D341Med (cell line): Measurements from ENCODE around the gene INTS13.
"Not testable (repeated sequence)": the region's sequence is repeated elsewhere in the genome, so short reads cannot be mapped to it uniquely, and the experiment has no call there.

Source experiments
- DNase-seq: peaks from one replicate; pipeline ENCODE4 v3.0.0; 2012; ENCODE audit warnings: low spot score

The INTS13 gene, protein sequence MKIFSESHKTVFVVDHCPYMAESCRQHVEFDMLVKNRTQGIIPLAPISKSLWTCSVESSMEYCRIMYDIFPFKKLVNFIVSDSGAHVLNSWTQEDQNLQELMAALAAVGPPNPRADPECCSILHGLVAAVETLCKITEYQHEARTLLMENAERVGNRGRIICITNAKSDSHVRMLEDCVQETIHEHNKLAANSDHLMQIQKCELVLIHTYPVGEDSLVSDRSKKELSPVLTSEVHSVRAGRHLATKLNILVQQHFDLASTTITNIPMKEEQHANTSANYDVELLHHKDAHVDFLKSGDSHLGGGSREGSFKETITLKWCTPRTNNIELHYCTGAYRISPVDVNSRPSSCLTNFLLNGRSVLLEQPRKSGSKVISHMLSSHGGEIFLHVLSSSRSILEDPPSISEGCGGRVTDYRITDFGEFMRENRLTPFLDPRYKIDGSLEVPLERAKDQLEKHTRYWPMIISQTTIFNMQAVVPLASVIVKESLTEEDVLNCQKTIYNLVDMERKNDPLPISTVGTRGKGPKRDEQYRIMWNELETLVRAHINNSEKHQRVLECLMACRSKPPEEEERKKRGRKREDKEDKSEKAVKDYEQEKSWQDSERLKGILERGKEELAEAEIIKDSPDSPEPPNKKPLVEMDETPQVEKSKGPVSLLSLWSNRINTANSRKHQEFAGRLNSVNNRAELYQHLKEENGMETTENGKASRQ

GRCh38 chr12:26937863-26938700, at the start of gene INTS13, which contains the start of gene FGFR1OP2:
Gene INTS13, minus strand, starts transcription at chr12:26937981. Its CDS starts 1,178 bp downstream, at chr12:26936803.
Gene FGFR1OP2, plus strand, starts transcription at chr12:26938470. Its CDS starts 15,689 bp downstream, at chr12:26954159.
- peak; percentile 96 for DNase-seq

DNA sequence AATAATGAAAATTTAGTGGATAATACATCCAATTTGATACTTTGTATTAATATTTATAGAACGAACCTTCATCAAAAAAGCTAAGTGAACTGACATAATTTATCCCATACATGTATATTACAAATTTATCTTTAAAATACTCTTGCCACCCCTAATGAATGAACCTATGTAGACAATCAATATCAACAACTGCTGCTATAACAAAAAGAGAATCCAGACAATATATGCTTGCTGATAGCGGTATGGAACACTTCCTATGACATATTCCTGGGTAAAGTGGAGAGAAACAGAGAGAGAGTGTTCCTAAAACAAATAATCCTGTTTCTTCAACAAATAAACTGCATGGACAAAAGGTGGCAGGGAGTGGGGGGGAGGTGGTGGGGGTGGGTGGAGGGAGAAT, 45.1 kb upstream of the INTS13 start:
- DNase-seq, result no peak

GRCh38 chr12:26979733-26980132, 42.0 kb upstream of the INTS13 start:
- no peak for DNase-seq

DNA sequence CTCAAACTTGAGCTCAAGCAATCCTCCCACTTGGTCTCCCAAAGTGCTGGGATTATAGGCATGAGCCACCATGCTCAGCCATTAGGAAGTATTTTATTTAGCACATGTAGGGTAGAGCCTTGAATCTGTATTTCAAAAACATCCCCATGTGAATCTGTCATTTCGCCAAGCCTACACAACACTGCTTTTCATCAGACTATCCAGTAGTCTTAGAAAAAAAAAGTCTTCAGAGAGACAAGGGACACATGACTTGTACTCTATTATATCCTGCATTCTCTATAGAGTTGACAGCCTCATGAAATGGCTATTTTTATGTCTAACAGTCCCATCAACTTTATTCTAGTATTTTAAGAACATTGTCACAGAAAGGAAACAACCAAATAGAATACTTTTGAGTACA, 41.0 kb upstream of the INTS13 start:
- no peak for DNase-seq

- no peak for DNase-seq
Observed at GRCh38 chr12:26976687-26977086, 38.9 kb upstream of the INTS13 start.

DNA sequence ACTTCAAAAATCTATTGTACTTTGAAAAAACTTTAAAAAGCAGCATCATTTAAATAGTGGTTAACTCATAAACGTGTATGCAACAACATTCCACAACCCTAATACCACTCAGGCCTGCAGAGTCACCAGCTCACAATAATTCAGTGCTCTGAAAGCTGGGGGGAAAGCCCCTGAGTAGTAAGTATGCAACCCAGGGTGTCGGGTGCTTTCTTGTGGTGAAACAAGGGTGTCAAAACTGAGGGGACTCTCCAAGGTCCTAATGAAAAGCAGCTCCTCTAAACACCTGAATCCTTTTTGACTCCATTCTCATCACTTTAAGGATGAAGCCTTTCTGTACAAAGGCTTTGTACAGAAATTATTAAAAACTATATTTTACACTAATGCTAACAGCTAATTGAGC, 34.2 kb upstream of the INTS13 start:
- no peak for DNase-seq

DNA sequence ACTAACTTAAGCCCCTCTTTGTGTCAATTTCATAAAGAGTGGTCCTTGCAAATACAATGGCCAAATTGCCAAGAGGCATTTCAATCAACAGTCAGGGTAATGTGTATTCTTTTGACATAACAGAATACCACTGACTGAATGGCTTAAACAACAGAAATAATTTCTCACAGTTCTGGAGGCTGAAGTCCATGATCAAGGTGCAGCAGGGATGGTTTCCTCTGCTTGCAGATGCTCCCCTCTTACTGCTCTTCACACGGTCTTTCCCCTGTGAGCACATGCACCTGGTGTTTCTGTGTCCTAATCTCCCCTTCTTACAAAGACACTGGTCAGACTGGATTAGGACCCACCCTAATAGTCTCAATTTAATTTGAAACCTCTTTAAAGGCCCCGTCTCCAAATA, 32.4 kb upstream of the INTS13 start:
- DNase-seq, result no peak

GRCh38 chr12:26966842-26967241, 29.1 kb upstream of the INTS13 start:
- no peak for DNase-seq

DNA sequence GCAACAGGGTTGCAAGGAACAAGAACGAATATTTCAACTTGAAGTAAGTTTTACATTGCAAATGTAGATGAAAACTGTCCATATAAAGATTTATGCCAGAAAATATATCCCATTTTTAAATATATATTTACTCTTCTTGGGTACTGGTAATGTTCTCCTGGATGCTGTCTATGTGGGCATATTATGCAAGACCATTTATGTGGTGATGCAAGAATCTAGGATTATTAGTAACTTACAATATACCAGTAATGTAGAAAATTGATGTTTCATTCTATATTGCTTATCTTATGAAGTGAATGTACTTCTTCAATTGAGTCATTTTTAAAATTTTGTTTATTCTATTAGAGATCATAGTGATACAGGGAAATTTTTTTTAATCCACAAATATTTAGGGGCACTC, 25.6 kb upstream of the INTS13 start:
- no peak for DNase-seq

GRCh38 chr12:26961803-26962202, 24.0 kb upstream of the INTS13 start:
- no peak for DNase-seq

GRCh38 chr12:26961391-26961790, 23.6 kb upstream of the INTS13 start:
- DNase-seq, result not testable (repeated sequence)

DNA sequence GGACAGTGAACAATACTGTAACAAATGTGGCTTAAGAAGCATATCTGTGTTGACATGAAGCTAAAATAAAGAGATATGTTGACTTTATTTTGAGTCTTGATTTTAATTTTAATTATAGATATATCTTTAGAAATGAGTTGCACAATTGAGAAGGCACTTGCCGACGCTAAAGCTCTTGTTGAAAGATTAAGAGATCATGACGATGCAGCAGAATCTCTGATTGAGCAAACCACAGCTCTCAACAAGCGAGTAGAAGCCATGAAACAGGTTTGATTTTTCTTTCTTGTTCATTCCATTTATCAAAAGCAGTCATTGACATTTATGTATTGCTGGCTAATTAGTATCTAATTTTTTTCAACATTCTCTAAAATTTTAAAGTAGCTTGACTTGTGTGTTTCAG, 16.2 kb upstream of the INTS13 start:
- no peak for DNase-seq

GRCh38 chr12:26953447-26953846, 15.7 kb upstream of the INTS13 start:
- DNase-seq, result no peak

DNA sequence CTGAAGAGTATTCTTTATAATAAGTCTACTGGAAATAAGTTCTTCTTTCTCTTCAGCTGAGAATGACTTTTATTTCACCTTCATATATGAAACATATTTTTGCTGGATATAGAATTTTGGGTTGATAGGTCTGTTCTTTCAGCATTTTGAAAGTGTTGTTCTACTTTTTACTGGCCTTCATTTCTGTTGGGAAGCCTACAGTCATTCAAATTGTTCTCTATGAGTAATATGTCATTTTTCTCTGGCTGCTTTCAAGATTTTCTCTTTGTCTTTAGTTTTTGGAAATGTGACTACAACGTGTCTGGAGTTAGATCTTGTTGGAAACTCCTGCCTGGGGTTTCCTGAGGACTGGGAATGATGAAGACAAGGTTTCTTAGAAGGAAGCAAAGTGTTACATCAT, 10.5 kb upstream of the INTS13 start:
- DNase-seq, result no peak

DNA sequence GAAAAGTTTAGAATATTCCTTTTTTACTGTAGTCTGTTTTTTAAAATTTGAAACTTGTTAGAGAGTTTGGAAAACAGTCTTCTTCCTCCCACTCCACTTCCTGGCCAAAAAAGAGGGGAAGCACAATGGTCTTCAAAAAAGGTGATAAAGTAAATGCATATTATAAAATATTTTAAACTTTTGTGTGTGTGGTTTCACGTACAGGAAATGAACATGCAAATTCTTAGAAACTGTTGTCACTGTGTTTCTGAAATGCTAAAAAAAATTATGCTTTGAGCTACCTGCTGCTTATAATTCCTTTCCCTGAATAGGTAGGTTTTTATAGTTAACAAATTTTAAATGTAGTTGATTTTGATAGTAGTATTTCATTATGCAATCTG, 3.4 kb upstream of the INTS13 start:
- no peak for DNase-seq

DNA sequence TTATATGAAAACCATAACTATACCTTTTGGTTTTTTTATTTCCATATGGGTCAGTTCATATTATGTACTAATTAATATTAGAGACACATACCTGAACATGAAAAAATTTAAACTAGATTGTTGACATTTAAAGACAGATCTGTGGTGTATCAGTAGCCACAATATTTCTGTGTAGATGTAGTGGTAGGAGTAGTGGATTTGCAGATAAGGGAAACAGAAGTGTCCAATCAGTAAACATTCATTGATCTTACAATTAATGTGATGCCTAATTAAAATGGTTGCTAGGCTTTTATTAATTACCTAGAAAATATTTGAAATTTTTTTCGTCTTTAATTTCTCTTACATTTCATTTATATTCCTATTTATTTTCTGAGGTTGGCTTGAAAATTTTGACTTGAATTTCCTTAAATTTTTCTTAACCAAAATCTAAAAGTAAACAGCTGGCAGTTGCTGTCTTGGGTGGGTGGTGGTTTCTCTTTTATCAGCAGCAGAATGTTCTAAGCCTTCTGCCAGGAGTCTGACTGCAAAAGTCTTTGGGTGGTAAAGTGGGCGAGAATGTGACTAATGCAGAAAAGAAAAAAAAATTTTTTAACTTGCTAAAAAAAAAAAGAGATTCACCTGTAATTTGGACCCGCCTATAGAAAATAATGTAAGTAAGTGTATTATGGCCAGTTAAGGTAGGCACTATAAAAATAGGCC, 2.9 kb upstream of the INTS13 start:
- no peak for DNase-seq

DNA sequence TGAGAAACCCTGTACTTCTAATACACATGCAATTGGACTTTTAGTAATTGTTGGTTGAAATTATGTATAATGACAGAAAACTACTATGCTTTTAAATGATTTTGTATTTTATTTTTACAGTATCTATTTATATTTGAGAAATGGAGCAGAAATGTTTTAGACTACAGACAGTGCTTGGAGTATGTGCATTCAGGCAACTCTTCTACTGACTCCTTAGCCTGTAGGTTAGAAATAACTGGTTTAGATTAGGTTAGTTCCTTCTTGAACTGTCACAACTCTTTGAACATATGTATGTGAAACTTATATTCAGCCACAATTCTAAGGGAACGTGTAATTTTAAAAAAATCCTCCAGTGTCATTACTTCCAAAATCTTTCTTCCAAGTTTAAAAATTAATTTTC, 2.2 kb upstream of the INTS13 start:
- DNase-seq, result no peak

DNA sequence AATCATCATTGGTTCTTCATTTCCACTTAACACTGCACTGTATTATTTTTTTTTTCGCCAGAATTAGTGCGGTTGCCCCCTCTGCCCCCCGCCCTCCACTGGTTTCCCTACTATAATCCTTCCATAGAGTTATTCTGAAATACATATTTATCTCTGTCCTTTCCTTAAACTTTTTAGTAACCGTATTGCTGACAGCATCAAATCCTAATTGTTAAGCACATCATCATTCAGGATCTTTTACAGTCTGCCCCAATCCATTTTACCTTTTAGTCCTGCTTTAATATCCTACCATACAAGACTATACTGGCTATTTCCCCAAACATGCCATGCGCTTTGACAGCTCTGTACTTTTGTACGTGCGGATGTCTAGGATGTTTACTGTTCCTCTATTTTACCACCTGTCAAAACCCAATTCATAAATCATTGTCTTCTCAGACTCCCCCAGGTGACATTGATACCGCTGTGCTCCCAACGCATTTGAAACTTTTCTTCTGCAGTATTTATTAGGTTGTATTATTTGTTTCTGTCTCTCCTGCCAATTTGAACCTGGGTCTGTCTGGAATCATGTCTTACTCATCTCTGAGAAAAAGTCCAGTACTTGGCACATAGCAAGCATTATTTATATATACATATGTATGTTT, 1.5 kb upstream of the INTS13 start:
- peak; percentile 12 for DNase-seq

DNA sequence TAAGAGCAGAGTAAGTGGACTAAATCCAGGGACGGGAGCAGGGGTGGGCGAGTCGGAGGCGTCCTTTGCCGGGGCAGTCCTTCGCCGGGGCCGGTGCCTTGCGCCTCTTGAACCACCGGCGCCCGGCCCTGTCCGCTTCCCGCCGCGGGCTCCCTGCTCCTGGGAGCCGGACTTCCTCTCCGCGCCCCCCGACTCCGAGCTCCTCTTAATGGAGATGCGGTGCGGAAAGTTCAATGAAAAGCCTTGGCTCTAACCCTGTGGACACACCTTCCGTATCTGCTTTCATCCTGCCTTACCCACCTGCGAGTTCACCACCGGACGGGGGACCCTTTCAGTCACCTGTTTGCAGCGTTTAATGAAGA, 901 bp upstream of the INTS13 start:
- peak; percentile 60 for DNase-seq

DNA sequence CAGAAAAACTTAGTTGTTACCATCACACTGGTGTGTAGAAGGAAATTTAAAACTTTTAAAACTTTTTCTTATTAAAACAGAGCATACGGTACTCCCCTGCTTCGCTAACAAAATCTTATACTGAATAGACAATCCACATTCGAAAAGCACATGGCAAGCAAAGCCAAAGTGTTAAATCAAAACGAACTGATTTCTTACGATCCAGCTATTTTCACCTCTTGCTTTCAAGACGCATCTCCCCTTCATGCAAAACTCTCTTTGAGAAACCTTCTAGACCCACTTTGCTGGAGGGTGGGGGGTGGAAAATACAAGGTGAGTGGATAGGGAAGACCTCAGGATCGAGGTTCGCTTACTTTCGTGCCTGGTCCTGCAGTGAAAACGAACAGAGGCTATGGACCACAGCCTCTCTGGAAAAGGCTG, 328 bp downstream of the INTS13 start:
- no peak for DNase-seq
